HFFc6 (cell line): Measurements from ENCODE around the gene PSMC2. TPM values are rescaled to one million over a fixed set of nuclear protein-coding genes. Genes with fewer than 3 reads are reported as not detected.
A peak's percentile ranks its signal among the peaks of the same experiment; 100 is the strongest.

ENCODE experiments used
- DNase-seq: peaks from one replicate; pipeline ENCODE4 v3.0.0-alpha.2; 2018
- H3K27ac Mint-ChIP-seq: 2 replicates; pipeline ENCODE4 v1.8.0; 2020; ENCODE audit warnings: mild to moderate bottlenecking, mixed read lengths
- H3K27me3 Mint-ChIP-seq: 2 replicates; pipeline ENCODE4 v1.8.0; 2021; ENCODE audit warnings: mild to moderate bottlenecking, moderate library complexity, mixed read lengths; ENCODE audit not compliant: insufficient read depth
- H3K36me3 Mint-ChIP-seq: 2 replicates; pipeline ENCODE4 v1.8.0; 2021; ENCODE audit warnings: low read depth, mixed read lengths
- H3K4me1 Mint-ChIP-seq: 2 replicates; pipeline ENCODE4 v1.8.0; 2020; ENCODE audit warnings: low read depth, mixed read lengths
- H3K4me3 Mint-ChIP-seq: 2 replicates; pipeline ENCODE4 v1.8.0; 2020; ENCODE audit warnings: mild to moderate bottlenecking, moderate library complexity, mixed read lengths
- H3K9me3 Mint-ChIP-seq: 2 replicates; pipeline ENCODE4 v1.8.0; 2020; ENCODE audit warnings: mild to moderate bottlenecking, mixed read lengths
- total RNA-seq, 6 experiments: library from RNA; stranded (reverse); fragmentation: NEBNext Ultra II Directional; extraction: Animal tissue kit (Norgen Biotek cat#: 25700); gene quantifications; 2 replicates in 1 of 6; 3 replicates in 5 of 6; pipeline ENCODE4 v1.2.3, GENCODE V29; 2021
- TF ChIP-seq, protein P1 (sequence below): fragments of 200-600 bp; sonication (generic); IDR thresholded peaks from 2 replicates; pipeline ENCODE4 v1.5.0; 2021; ENCODE audit warnings: antibody characterized with exemption, mild to moderate bottlenecking

Gene PSMC2
- total RNA-seq, 6 experiments from 2014 or later = 170 to 191 (median 183) TPM

DNA sequence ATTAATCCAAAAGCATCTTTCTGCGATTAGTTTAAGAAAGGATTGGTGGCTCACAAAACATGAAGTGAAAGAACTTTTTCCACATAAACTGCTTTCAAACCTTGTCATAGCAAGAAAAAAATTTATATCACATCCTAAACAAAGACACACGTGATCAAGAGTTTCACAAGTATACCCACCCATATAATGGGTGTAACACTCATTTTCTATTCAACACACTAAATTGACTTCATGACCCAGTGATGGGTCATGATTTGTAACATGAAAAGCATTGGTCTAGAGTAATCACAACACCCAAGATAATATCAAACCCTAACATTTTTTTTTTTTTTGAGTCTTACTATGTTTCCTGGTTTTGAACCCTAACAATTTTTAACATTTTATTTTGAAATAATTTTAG, 32.6 kb upstream of the PSMC2 start:
- Mint-ChIP-seq H3K9me3 (no peaks in the 10 kb centered on the region), H3K27ac (peak overlapping the region; percentile 23; the same call in 1 of the 2 replicates), H3K4me3 (no peak overlapping the region), H3K36me3 (peaks cover 47% of the 10 kb centered on the region), H3K4me1 (no peaks in the 10 kb centered on the region), H3K27me3 (no peaks in the 10 kb centered on the region)
- TF ChIP-seq, protein P1, sequence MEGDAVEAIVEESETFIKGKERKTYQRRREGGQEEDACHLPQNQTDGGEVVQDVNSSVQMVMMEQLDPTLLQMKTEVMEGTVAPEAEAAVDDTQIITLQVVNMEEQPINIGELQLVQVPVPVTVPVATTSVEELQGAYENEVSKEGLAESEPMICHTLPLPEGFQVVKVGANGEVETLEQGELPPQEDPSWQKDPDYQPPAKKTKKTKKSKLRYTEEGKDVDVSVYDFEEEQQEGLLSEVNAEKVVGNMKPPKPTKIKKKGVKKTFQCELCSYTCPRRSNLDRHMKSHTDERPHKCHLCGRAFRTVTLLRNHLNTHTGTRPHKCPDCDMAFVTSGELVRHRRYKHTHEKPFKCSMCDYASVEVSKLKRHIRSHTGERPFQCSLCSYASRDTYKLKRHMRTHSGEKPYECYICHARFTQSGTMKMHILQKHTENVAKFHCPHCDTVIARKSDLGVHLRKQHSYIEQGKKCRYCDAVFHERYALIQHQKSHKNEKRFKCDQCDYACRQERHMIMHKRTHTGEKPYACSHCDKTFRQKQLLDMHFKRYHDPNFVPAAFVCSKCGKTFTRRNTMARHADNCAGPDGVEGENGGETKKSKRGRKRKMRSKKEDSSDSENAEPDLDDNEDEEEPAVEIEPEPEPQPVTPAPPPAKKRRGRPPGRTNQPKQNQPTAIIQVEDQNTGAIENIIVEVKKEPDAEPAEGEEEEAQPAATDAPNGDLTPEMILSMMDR = no peak
- DNase-seq = no peak

DNA sequence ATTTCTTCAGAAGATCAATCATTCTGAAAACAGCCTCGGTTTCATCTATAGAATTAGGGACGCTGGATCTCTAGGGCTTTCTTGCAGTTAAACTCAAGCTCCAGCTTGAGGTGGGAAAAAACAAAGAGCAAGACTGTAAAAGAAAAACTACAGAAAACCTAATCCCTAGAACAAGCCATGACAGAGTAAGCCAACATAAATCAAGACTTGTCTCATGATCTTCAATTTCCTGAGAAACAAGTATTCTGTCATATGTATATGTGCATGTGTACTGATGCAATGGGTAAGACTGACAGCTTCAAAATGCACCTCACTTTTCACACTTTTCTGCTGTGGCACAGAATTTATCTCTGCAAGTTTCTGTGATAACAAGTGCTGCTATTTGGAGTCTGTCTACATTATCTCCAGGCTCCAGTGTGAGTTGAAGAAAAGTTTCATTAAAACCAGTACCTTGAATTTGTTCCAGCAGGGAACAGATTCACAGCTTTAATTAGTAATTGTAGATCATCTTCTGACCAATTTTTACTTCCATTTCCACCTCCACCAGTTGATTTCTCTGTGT, 31.0 kb upstream of the PSMC2 start:
- H3K36me3 Mint-ChIP-seq = peaks cover 47% of the 10 kb centered on the region
- no peak for DNase-seq
- no peaks in the 10 kb centered on the region for H3K4me1 Mint-ChIP-seq
- no peak overlapping the region for H3K27ac Mint-ChIP-seq
- H3K4me3 Mint-ChIP-seq = no peak overlapping the region; the same call in 1 of the 2 replicates
- no peaks in the 10 kb centered on the region for H3K9me3 Mint-ChIP-seq
- TF ChIP-seq, protein P1 = no peak
- no peaks in the 10 kb centered on the region for H3K27me3 Mint-ChIP-seq

DNA sequence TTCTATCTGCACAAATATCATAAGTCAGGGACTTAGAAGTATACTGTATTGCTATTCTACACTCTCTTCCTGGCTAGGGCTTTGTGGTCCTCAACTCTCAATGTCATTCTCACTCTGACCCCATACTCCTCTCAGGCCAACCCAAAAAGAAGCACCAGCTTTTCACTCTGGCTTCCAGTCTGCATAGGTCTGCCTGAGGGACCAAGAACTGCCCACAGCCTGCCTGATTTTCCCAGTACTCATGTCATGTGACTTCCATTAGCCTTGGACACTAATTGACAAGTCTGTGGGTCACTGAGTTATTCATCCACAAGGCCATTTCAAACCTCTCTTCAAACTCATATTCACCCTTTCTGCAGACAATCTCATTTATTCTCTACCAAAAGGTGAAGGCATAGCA, 30.4 kb upstream of the PSMC2 start:
- TF ChIP-seq, protein P1 = no peak
- H3K4me3 Mint-ChIP-seq = no peak overlapping the region; the same call in 1 of the 2 replicates
- H3K27ac Mint-ChIP-seq = no peak overlapping the region
- no peaks in the 10 kb centered on the region for H3K27me3 Mint-ChIP-seq
- DNase-seq = no peak
- H3K36me3 Mint-ChIP-seq = peaks cover 47% of the 10 kb centered on the region
- H3K4me1 Mint-ChIP-seq = no peaks in the 10 kb centered on the region
- H3K9me3 Mint-ChIP-seq = no peaks in the 10 kb centered on the region

DNA sequence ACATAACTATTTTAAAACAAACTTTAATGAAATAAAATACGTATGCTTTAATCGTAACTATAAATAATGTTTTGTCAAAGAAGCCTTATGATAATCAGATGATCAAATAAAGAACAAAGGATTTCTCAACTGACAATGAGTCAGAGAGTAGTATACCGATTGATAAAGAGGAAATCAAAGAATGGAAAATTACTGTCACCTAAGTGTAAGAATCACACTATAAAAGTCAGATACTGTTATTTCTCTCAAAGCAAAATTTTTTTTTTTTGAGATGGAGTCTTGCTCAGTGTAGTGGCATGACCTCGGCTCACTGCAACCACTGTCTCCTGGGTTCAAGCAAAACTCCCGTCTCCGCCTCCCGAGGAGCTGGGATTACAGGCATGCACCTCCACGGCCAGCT, 21.7 kb upstream of the PSMC2 start:
- TF ChIP-seq, protein P1 = no peak
- Mint-ChIP-seq H3K27me3 (no peaks in the 10 kb centered on the region), H3K36me3 (peaks cover 14% of the 10 kb centered on the region), H3K27ac (no peak overlapping the region), H3K4me1 (no peaks in the 10 kb centered on the region), H3K4me3 (no peak overlapping the region), H3K9me3 (no peaks in the 10 kb centered on the region)
- no peak for DNase-seq

GRCh38 chr7:103336761-103337160, 10.7 kb upstream of the PSMC2 start:
- no peak overlapping the region for H3K4me3 Mint-ChIP-seq
- peaks cover 46% of the 10 kb centered on the region for H3K36me3 Mint-ChIP-seq
- DNase-seq = no peak
- no peak overlapping the region for H3K27ac Mint-ChIP-seq
- peaks cover 2% of the 10 kb centered on the region; the same call in 1 of the 2 replicates for H3K27me3 Mint-ChIP-seq
- peaks cover 12% of the 10 kb centered on the region for H3K4me1 Mint-ChIP-seq
- TF ChIP-seq, protein P1 = no peak
- no peaks in the 10 kb centered on the region for H3K9me3 Mint-ChIP-seq
